Activated T-cell treated with anti-CD3 and anti-CD28 coated beads, Interleukin-2, amount 50 U/mL, for 4 hours (primary cell): ENCODE measurements around the gene TMTC1. TPM values are rescaled to one million over a fixed set of nuclear protein-coding genes. Genes with fewer than 3 reads are reported as not detected.

Experiments
- ATAC-seq, 2 donors: fragments of 200-7000 bp; cut with Tn5 transposase; one replicate each; pipeline ENCODE4 v1.10.0; 2021
- DNase-seq: peaks from one replicate; pipeline ENCODE4 v3.0.0-alpha.2; 2020
- H3K27me3 Mint-ChIP-seq: one replicate; pipeline ENCODE4 v1.8.0; 2021; ENCODE audit warnings: low read depth, mixed read lengths
- H3K36me3 Mint-ChIP-seq: one replicate; pipeline ENCODE4 v1.8.0; 2022; ENCODE audit warnings: mixed read lengths; ENCODE audit not compliant: insufficient read depth
- H3K4me1 Mint-ChIP-seq: one replicate; pipeline ENCODE4 v1.8.0; 2021; ENCODE audit warnings: low read depth, mixed read lengths
- H3K4me3 Mint-ChIP-seq: one replicate; pipeline ENCODE4 v1.8.0; 2021; ENCODE audit warnings: mild to moderate bottlenecking, moderate library complexity, mixed read lengths
- H3K9me3 Mint-ChIP-seq: one replicate; pipeline ENCODE4 v1.8.0; 2021; ENCODE audit warnings: mixed read lengths
- total RNA-seq, 3 donors: library from RNA; stranded (reverse); gene quantifications; one replicate each; pipeline ENCODE4 v1.2.1, GENCODE V29; 2021

Gene TMTC1
- total RNA-seq, 3 donors from 2014 or later: 0.11 to 0.24 (median 0.13) TPM

GRCh38 chr12:29700761-29701481, 82.8 kb downstream of the TMTC1 start:
- H3K4me3 Mint-ChIP-seq: no peak overlapping the region
- no peaks in the 10 kb centered on the region for H3K9me3 Mint-ChIP-seq
- no peaks in the 10 kb centered on the region for H3K36me3 Mint-ChIP-seq
- no peaks in the 10 kb centered on the region for H3K4me1 Mint-ChIP-seq
- ATAC-seq: no peak
- DNase-seq: no peak
- H3K27me3 Mint-ChIP-seq: peaks cover 3% of the 10 kb centered on the region

GRCh38 chr12:29698756-29699155, 85.0 kb downstream of the TMTC1 start:
- Mint-ChIP-seq H3K4me1 (no peaks in the 10 kb centered on the region), H3K4me3 (no peak overlapping the region), H3K27me3 (peaks cover 3% of the 10 kb centered on the region), H3K36me3 (no peaks in the 10 kb centered on the region), H3K9me3 (no peaks in the 10 kb centered on the region)
- ATAC-seq (no peak), DNase-seq (no peak)

DNA sequence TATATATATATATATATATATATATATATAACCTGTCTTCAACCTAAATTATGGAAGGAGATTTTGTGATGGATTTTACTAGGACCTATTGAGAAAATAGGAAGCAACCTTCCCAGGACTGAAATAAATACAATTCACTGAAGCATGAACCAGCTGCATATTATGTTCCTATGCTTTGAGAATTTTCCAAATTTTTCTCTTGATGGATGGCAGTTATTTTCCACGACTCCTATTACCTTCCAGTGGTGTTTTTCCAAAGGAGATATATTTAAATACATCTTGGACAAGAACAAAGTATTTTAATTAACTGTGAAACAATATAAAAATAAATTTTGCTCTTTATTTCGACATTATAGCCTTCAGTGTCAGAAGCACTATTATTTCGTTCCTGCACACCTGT, 87.9 kb downstream of the TMTC1 start:
- H3K27me3 Mint-ChIP-seq: no peaks in the 10 kb centered on the region
- ATAC-seq: no peak
- no peaks in the 10 kb centered on the region for H3K4me1 Mint-ChIP-seq
- H3K9me3 Mint-ChIP-seq: no peaks in the 10 kb centered on the region
- H3K36me3 Mint-ChIP-seq: no peaks in the 10 kb centered on the region
- DNase-seq: no peak
- H3K4me3 Mint-ChIP-seq: no peak overlapping the region

DNA sequence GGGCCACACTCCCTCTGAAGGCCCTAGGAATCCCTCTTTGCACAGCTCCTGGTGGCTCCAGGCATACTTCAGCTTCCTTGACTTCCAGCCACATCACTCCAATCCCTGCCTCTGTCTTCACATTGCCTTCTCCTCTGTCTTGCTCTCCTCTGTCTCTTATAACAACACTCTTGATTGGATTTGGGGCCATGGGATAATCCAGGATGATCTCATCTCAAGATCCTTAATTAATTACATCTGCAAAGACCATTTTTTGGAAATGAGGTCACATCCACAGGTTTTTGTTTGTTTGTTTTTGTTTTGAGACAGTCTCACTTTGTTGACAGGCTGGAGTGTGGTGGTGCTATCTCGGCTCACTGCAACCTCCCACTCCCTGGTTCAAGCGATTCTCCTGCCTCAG, 88.7 kb downstream of the TMTC1 start:
- Mint-ChIP-seq H3K27me3 (no peaks in the 10 kb centered on the region), H3K36me3 (no peaks in the 10 kb centered on the region), H3K4me3 (no peak overlapping the region), H3K9me3 (no peaks in the 10 kb centered on the region), H3K4me1 (no peaks in the 10 kb centered on the region)
- ATAC-seq: no peak
- DNase-seq: no peak

DNA sequence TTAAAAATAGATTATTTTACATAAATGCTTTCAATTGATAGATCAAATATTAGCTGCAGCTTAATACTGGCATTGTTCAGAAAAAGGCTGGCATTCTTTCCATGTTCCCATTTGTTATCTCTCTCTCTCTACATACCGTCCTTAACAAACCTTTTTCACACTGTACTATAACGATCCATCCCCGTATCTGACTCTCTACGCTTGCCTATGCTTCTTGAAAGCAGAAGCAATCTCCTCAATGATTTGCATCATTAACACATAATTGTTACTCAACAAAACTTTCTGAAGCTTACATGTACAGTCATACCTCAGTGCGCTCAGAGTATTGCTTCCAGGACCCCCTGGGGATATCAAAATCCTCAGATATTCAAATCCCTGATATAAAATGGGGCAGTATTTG, 89.7 kb downstream of the TMTC1 start:
- no peak for ATAC-seq
- Mint-ChIP-seq H3K4me3 (no peak overlapping the region), H3K27me3 (peaks cover 5% of the 10 kb centered on the region), H3K36me3 (no peaks in the 10 kb centered on the region), H3K4me1 (no peaks in the 10 kb centered on the region), H3K9me3 (peaks cover 5% of the 10 kb centered on the region)
- no peak for DNase-seq

- peaks cover 5% of the 10 kb centered on the region for H3K27me3 Mint-ChIP-seq
- peaks cover 5% of the 10 kb centered on the region for H3K9me3 Mint-ChIP-seq
- DNase-seq (no peak), ATAC-seq (no peak)
- no peak overlapping the region for H3K4me3 Mint-ChIP-seq
- H3K36me3 Mint-ChIP-seq: no peaks in the 10 kb centered on the region
- H3K4me1 Mint-ChIP-seq: no peaks in the 10 kb centered on the region
These were observed 91.5 kb downstream of the TMTC1 start for GRCh38 chr12:29692237-29692636.

GRCh38 chr12:29691161-29691854, 92.4 kb downstream of the TMTC1 start:
- Mint-ChIP-seq H3K36me3 (no peaks in the 10 kb centered on the region), H3K4me3 (no peak overlapping the region), H3K27me3 (peaks cover 5% of the 10 kb centered on the region), H3K9me3 (peaks cover 5% of the 10 kb centered on the region), H3K4me1 (no peaks in the 10 kb centered on the region)
- no peak for DNase-seq
- ATAC-seq: no peak

DNA sequence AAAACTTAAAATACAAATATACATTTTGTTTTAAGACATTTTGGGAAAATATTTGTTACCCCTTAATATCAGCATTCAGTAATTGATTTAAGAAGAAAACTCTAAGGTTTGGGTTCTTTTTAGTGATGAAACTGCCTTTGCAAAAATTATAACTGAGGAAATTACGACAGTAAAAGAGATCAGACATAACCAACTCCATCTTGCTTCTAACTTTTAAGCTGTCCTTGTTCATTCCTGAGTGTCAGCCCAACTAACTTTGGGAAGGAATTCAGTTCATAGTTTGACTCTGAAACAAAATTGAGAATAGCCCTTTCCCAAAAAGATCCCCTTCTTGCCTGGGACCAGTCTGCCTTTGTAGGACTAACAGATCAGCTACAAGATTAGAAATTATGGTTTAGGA, 93.0 kb downstream of the TMTC1 start:
- Mint-ChIP-seq H3K36me3 (no peaks in the 10 kb centered on the region), H3K4me3 (no peak overlapping the region), H3K4me1 (no peaks in the 10 kb centered on the region), H3K9me3 (peaks cover 5% of the 10 kb centered on the region), H3K27me3 (peaks cover 5% of the 10 kb centered on the region)
- ATAC-seq (no peak), DNase-seq (no peak)

- ATAC-seq (no peak), DNase-seq (no peak)
- H3K4me1 Mint-ChIP-seq: no peaks in the 10 kb centered on the region
- peaks cover 5% of the 10 kb centered on the region for H3K9me3 Mint-ChIP-seq
- H3K4me3 Mint-ChIP-seq: no peak overlapping the region
- no peaks in the 10 kb centered on the region for H3K36me3 Mint-ChIP-seq
- H3K27me3 Mint-ChIP-seq: peaks cover 5% of the 10 kb centered on the region
These were observed 94.8 kb downstream of the TMTC1 start for GRCh38 chr12:29688914-29689313.

DNA sequence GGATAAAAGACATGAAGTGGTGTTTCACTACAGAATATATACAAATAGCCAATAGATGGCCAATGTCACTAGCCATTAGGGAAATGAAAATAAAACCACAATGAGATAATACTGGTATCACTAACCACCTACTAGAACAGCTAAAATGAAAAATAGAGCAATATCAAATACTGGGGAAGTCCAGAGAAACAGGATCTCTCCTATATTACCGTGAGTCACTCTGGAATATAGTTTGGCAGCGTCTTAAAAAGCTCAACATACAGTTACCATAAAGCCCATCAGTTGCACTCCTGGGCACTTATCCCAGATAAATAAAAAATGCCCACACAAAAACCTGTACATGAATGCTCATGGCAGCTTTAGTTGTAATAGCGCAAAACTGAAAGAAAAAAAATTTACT, 101.7 kb downstream of the TMTC1 start:
- no peaks in the 10 kb centered on the region for H3K9me3 Mint-ChIP-seq
- no peak for DNase-seq

DNA sequence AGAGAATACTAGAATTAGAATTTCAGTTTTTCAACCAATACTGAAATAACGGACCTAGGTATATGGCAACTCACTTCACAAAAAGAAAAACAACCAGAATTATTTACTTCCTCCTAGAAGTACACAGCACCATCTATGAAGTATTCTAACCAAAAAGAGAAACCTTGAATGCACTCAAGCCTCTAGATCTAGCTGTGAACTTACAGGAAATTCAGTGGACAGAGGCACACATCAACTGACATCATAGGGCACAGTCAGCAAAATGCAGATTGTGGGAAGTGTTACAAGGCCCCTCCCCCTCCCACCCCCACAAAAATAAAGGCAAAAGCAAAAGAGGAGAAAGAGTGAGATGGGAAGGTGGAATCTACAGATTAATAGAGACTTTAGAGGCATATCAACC, 102.4 kb downstream of the TMTC1 start:
- ATAC-seq (no peak), DNase-seq (no peak)
- Mint-ChIP-seq H3K4me1 (no peaks in the 10 kb centered on the region), H3K27me3 (peaks cover 1% of the 10 kb centered on the region), H3K36me3 (no peaks in the 10 kb centered on the region), H3K4me3 (no peak overlapping the region), H3K9me3 (no peaks in the 10 kb centered on the region)

More for the DNA sequence above, 101.7 kb downstream of the TMTC1 start:
- no peaks in the 10 kb centered on the region for H3K36me3 Mint-ChIP-seq
- ATAC-seq: no peak
- H3K4me3 Mint-ChIP-seq: no peak overlapping the region
- H3K4me1 Mint-ChIP-seq: no peaks in the 10 kb centered on the region
- peaks cover 1% of the 10 kb centered on the region for H3K27me3 Mint-ChIP-seq

DNA sequence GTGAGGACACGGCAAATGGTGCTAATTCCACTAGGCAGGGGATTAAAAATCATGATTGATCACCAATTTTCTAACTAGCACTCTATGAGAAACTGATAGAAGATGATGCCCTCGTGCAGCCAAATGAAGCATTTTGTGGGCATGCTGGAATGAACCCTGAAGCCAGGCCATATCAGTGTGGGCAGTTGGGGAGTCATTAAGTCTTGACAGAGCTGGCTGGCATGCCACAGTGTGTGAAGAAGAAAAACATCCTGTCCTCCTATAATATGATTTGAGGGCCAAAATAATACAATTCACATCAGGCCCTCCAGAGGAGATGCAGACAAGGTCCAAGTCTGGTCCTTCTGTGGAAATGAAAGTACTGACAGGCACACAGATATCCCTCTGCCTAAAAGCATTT, 107.1 kb downstream of the TMTC1 start:
- no peaks in the 10 kb centered on the region for H3K9me3 Mint-ChIP-seq
- DNase-seq (no peak), ATAC-seq (no peak)
- peaks cover 3% of the 10 kb centered on the region for H3K27me3 Mint-ChIP-seq
- no peak overlapping the region for H3K4me3 Mint-ChIP-seq
- H3K36me3 Mint-ChIP-seq: no peaks in the 10 kb centered on the region
- H3K4me1 Mint-ChIP-seq: no peaks in the 10 kb centered on the region

GRCh38 chr12:29674463-29674862, 109.3 kb downstream of the TMTC1 start:
- Mint-ChIP-seq H3K27me3 (peaks cover 3% of the 10 kb centered on the region), H3K9me3 (no peaks in the 10 kb centered on the region), H3K4me3 (no peak overlapping the region), H3K36me3 (no peaks in the 10 kb centered on the region), H3K4me1 (no peaks in the 10 kb centered on the region)
- no peak for ATAC-seq
- DNase-seq: no peak

DNA sequence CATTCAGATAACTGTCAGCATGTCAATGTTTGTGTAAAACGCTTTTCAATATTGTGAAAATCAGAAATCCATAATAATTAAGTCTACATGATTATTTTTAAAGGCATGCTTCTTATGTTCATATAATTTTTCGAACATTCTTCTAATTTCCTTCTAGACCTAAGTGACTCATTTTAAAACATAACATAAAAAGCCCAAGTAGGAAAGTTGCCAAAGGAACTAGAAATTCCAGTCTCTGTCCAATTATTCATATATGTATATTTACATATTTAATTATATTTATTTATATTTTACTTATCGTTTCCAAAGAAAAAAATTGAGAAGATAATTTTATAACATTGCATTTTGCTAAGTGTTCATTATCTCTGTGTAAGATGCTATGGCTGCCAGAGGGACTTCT, 110.4 kb downstream of the TMTC1 start:
- DNase-seq: no peak
- Mint-ChIP-seq H3K4me3 (no peak overlapping the region), H3K36me3 (no peaks in the 10 kb centered on the region), H3K9me3 (no peaks in the 10 kb centered on the region), H3K27me3 (peaks cover 2% of the 10 kb centered on the region), H3K4me1 (no peaks in the 10 kb centered on the region)
- ATAC-seq: no peak

GRCh38 chr12:29672580-29672979, 111.2 kb downstream of the TMTC1 start:
- DNase-seq: no peak
- H3K27me3 Mint-ChIP-seq: peaks cover 2% of the 10 kb centered on the region
- H3K9me3 Mint-ChIP-seq: no peaks in the 10 kb centered on the region
- no peaks in the 10 kb centered on the region for H3K4me1 Mint-ChIP-seq
- no peak for ATAC-seq
- no peaks in the 10 kb centered on the region for H3K36me3 Mint-ChIP-seq
- H3K4me3 Mint-ChIP-seq: no peak overlapping the region
